Measurements from ENCODE around the gene RPS28.

Gene RPS28

GRCh38 chr19:8370176-8371010 lies 49.1 kb downstream of the RPS28 start:
- DNase-seq (ENCODE audit: low read depth in 1 of 2, low spot score in 1 of 2), result no peak

GRCh38 chr19:8371011-8371804 lies 49.9 kb downstream of the RPS28 start:
- DNase-seq (ENCODE audit: low read depth in 1 of 2, low spot score in 1 of 2), result no peak

Measured in activated CD4-positive, alpha-beta T cell treated with anti-CD3 and anti-CD28 coated beads, Interleukin-2, amount 50 U/mL, for 24 hours (primary cell).